GM19043 (cell line): ENCODE measurements around the gene COL23A1.

Experiments
- ATAC-seq: cut with Tn5 transposase; IDR thresholded peaks from one replicate; pipeline ENCODE4 v1.9.1; 2021; ENCODE audit warnings: low read depth; ENCODE audit not compliant: unreplicated experiment

Gene COL23A1

DNA sequence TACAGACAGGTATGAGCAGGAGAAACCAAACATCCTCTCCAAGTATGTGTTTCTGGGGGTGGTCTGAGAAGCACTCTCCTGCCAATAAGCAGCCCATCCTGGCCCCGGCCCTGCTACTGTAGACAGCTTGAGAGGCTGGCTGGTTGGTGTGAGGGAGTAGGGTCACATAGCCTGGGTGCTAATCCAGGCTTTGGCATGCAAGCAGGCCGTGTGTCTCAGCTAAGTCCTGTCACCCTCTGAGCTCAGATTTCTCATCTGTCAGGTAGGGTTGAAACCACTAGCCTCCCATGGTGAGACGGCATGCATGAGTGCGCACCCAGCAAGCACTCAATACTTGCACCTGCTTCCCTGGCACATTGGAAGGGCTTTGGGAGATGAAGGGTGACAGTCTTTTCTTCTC, 307.8 kb downstream of the COL23A1 start:
- no peak for ATAC-seq

- no peak for ATAC-seq
Measured at GRCh38 chr5:178281331-178281730, 308.9 kb downstream of the COL23A1 start.

DNA sequence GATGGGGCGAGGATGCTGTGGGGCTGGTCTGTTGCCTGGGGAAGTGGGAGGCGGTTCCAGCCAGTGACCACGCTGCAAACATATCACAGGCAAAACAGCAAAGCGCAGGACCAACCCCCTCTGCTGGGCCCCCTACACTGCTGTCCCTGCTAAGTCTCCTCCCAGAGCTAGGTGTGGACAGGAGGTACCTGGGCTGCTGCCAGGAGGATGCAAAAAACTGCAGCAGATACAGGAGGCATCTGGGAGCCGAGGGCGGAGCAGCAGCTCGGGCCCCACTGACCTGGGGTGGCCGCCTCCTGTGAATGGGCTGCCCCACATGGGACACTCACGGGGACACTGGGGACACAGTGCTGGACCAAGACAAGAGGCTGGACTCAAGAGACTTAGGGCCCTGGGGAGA, 309.6 kb downstream of the COL23A1 start:
- no peak for ATAC-seq

- ATAC-seq: no peak
Measured at GRCh38 chr5:178279723-178280438, 310.3 kb downstream of the COL23A1 start.

DNA sequence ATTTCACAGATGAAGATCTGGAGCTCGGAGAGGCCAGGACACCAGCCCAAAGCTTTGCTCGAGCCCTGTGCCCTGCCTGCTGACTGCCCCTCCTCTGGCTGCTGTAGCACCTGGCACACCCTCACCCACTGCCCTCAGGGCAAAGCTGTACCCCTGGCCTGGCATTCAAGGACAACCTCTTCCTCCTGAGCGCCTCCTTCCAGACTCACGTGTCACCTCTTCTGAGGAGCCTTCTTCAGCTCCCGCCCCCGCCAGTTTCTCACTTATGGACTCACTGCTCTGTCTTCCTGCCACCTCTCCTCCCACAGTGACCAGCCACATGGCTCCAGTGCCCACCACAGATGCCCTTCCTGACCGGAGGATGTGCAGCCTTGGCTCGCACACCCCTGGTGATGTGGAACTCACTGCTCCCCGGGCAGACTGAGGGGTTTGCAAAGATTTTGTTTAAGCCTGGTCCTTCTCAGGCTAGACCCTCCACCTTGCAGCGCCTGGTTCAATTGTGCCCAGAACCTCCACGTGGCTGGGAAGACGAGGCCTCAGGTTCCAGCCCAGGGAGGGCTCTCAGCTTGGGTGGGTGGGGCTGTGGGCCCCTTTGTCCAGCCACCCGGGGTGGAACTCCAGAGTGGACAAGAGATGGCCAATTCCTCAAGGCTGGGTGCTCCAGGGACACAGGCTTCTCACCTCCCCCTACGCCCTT, 311.0 kb downstream of the COL23A1 start:
- ATAC-seq: no peak

DNA sequence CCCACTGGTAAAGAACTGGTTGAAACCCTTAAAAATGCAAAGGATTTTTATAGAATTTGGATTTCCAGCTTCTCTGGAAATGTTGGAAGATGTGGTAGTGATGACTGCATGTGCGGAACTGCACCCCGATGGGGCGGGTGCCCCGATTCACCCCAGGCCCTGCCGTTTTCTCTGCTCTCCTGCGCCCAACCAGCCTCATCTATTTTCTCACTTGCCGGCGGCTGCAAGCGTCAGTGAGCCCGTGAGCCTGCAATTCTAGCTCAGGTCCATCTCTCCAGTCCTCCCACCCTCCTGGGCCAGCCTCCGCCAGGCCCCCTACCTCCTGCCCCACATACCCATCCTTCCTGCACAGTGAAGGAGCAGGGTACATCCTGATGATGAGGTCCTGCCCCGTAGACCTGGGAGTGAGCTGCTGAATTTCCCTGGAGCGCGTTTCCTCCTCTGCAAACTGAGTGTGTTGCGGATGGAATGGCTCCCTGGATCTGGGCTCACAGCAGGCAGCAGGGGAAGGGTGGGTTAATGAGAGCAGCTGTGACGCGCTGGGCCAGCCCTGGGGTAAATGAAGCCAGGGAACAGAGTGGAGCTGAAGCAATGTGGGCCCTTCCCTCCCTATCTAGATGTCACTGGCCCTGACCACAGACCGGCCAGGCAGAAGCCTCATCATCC, 311.7 kb downstream of the COL23A1 start:
- no peak for ATAC-seq

- no peak for ATAC-seq
Measured at GRCh38 chr5:178277866-178278265, 312.3 kb downstream of the COL23A1 start.

DNA sequence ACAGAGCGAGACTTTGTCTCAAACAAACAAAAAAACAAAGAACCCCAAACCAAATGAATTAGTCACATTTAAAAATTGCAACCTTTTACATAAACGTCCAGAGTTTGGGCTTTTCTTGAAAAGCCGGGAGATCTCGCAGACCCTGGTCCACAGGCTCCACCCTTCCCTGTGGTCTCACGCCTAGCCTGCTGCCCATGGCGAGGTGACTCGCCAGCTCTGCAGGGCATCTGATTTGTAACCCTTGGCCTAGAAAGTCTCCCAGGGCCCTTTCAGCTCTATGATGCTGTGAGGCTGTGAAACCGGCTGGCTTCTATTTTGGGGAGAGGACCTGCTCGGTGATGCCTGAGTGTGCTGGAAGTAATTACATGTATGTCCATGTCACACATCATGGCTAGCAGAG, 312.8 kb downstream of the COL23A1 start:
- ATAC-seq: no peak

DNA sequence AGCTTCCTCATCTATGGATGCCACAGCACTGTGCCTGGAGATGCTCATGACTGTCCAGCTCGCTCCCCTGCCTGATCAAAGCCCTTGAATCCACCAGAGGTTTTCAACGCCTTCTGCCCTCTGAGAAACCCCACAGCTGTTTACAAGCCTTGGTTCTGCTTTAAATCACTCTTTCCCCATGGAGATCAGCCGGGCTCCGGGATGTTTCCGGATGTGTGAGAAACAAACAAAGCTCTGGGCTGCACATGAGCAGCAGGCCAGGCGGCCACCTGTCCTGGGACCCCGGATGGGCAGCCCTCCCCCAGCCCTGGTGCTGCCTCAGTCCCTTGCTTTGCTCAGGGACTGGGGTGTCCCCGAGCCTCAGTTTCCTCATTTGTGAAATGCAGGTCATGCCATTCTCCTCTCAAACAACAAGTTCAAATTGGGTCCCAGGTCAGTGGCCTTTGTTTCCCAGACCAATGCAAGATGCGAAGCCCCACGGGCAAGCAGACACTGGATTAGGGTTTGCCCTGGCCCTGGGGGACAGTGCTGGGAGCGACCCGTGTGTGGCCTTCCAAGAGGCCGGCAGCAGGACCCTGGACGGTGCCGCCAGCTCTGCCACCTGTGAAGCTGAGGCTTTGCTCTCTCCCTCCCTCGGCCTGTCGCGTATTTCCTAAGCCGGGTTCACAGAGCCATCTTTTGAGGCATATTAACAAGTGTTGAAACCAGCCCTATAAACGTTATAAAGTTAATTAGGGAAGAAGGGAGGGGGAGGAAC, 315.2 kb downstream of the COL23A1 start:
- ATAC-seq: no peak

DNA sequence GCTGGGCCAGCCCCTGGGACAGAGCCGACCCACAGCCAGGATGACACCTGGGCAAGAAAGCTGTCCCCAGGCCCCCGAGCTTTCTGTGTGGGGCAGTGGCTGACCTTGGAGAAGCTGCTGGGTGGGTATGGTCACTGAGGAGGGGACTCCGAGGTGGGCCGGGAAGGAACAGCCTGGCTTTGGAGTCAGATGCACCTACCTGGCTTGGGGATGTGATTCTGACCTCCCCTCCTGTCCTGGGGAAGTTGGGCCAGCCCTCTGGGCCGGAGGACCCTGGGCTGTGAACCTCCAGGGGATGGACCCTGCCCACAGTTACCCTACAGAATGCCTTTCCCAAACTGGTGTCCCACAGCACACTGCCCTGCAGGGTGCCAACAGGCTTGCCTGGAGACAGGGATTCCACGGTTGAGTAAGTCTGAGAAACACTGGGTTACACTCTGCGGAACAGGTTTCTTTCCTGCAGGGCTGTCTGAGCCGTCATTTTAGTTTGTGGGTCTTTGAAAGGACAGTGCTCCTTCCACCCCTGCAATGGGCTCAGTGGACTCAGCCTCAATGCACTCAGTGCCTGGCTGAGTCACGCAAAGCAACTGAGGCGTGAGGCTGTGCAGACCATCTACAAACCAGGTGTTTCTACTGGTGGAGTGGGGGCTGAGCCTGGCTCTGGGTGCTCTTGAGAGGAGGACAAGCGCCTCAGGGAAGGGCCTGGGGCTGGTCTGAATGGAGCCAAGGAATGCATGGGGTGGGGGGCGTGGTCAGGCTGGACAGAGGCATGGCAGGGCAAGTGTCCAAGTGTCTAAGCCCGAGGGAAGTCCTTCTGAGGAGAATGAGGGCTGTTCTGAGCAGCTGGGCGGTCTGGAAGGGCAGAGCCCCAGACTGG, 316.3 kb downstream of the COL23A1 start:
- no peak for ATAC-seq

DNA sequence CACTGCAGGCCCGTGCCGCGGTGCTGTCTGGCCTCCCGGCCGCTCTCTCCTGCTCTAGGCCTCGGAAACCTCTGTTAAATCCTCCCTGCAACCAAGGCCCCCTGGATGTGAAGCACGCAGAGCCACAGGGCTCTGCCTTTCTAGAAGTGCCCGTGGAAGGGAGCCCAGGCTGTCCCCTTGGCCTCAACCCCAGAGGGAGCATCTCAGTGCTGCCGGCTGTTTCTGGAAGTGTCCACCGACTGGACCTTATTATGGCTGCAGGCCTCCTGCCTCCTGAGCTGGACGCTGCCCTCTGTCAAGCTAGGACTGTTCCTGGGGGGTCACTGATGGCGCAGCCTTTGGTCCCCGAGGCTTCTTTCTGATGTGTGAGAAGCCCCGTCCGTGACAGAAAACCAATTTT, 317.2 kb downstream of the COL23A1 start:
- no peak for ATAC-seq

- ATAC-seq: no peak
Measured at GRCh38 chr5:178272591-178272990, 317.6 kb downstream of the COL23A1 start.

- ATAC-seq: no peak
Measured at GRCh38 chr5:178271726-178272479, 318.3 kb downstream of the COL23A1 start.

DNA sequence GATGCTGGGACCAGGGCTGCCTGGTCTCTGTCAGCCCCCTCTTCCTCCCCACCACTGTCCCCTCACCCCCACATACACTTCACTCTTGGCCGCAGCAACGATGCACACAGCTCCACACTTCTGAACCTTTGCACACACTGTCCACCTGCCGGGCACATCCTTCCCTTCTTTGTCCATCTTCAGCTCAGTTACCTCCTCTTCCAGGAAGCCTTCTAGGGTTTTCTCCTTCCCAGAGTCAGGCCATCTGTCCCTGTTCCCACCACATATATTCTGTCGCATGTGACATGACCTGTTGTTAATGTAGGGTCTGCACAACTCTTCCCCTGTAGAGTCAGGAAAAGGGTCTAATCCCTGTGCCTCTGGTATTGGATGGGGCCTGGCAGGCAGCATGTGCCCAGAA, 319.0 kb downstream of the COL23A1 start:
- no peak for ATAC-seq

DNA sequence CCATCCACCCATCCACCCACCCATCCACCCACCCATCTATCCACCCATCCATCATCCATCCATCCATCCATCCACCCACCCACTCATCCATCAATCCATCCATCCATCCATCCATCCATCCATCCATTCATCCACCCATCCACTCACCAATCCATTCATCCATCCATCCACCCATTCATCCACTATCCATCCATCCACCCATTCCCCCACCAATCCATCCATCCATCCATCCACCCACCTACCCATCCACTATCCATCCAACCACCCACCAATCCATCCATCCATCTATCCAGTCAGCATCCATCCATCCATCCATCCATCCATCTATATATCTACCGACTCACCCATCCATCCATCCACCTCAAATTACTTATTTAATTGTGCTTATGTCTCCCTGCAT, 320.7 kb downstream of the COL23A1 start:
- no peak for ATAC-seq

DNA sequence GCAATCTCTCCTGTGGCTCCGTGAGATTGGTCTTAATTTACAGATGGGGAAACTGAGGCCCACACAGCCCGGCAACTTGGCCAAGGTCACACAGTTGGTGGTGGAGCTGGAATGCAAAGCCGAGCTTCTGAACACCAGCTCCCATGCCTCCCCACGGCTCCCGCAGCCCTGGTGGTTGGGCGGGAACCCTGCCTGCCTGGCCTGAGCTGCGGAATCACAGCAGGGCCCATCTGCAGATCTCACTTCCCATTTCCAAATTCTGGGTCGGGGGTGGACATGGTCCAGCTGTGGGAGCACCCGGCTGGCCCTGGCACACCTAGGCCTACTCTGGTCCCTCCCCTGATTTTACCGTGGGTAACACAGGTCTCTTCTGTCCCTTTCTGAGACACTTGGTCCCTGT, 322.3 kb downstream of the COL23A1 start:
- no peak for ATAC-seq

GRCh38 chr5:178267245-178267644, 322.9 kb downstream of the COL23A1 start:
- no peak for ATAC-seq

- no peak for ATAC-seq
Measured at GRCh38 chr5:178266581-178266980, 323.6 kb downstream of the COL23A1 start.

DNA sequence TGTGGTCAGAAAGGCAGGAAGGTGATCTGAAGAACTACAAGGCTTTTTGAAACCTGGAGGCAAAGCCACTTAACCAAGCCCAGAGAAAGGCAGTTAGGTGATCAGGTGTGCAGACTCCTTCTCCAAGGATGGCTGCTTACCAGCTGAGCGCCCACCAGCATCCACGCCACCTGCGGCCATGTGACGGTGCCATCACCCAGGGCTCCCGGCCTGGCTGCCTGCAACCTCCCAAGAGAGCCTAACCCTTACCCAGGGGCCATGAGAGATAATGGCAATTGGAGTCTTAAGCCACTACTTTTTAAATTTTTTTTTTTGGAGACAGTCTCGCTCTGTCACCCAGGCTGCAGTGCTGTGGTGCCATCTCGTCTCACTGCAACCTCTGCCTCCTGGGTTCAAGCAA, 324.4 kb downstream of the COL23A1 start:
- ATAC-seq: no peak
